HL-60 (cell line): Measurements from ENCODE around the gene PIK3CD.

ENCODE experiments used
- CTCF ChIP-seq: IDR thresholded peaks from one replicate; pipeline ENCODE4 v1.5.1; 2011; ENCODE audit warnings: low read length, control low read depth, inconsistent platforms; ENCODE audit not compliant: insufficient read depth
- GABPA ChIP-seq: IDR thresholded peaks from 2 replicates; pipeline ENCODE4 v1.6.1; 2012; ENCODE audit warnings: low read depth
- POLR2AphosphoS5 ChIP-seq: IDR thresholded peaks from 2 replicates; pipeline ENCODE4 v1.6.1; 2012; ENCODE audit warnings: low read depth
- REST ChIP-seq: IDR thresholded peaks from 2 replicates; pipeline ENCODE4 v1.6.1; 2012; ENCODE audit warnings: low read depth; ENCODE audit not compliant: insufficient replicate concordance
- SPI1 ChIP-seq: IDR thresholded peaks from 2 replicates; pipeline ENCODE4 v1.6.1; 2012; ENCODE audit warnings: low read depth, mild to moderate bottlenecking, borderline replicate concordance

DNA sequence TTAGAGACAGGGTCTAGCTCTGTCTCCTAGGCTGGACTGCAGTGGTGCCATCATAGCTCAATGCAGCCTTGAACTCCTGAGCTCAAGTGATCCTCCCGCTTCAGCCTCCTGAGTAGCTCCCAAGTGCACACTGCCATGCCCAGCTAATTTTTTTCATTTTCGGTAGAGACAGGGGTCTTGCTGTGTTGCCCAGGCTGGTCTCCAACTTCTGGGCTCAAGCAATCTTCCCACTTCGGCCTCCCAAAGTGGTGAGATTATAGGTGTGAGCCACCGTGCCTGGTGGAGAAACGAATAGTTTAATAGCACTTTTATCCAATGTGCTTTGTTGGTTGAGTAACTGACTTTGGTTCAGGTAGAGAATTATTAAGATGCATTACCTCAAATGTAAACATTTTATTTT lies 20.9 kb downstream of the PIK3CD start:
- TF ChIP-seq CTCF (no peak), SPI1 (no peak), POLR2AphosphoS5 (no peak), REST (no peak), GABPA (no peak)
